Measurements from ENCODE around the gene GNAQ.
A peak's percentile ranks its signal among the peaks of the same experiment; 100 is the strongest.

Gene GNAQ

GRCh38 chr9:77946969-77947620 is 84.5 kb downstream of the GNAQ start:
- Histone ChIP-seq H3K9me3 (ENCODE audit: insufficient read depth, low read depth, low read length) (no peaks in the 10 kb centered on the region), H2AK5ac (ENCODE audit: low read length) (no peak overlapping the region), H3K18ac (ENCODE audit: low read length) (no peak overlapping the region), H3K4me1 (ENCODE audit: control insufficient read depth in 1 of 2, insufficient read depth in 2 of 2, low read length in 2 of 2) (peaks cover 9 to 20% of the 10 kb centered on the region in 2 experiments), H3K4me3 (ENCODE audit: low read depth, low read length) (no peak overlapping the region), H3K23ac (ENCODE audit: low read length) (no peak overlapping the region), H3K14ac (ENCODE audit: low read length) (no peak overlapping the region), H3K79me1 (ENCODE audit: low read length) (no peaks in the 10 kb centered on the region), H3K4ac (ENCODE audit: low read depth, low read length) (no peak overlapping the region), H3K27ac (ENCODE audit: low read depth, low read length) (no peak overlapping the region), H2BK120ac (ENCODE audit: insufficient read depth, low read length, poor library complexity) (no peak overlapping the region), H3K4me2 (ENCODE audit: low read length) (no peak overlapping the region), H3K36me3 (ENCODE audit: control insufficient read depth in 1 of 2, insufficient read depth in 2 of 2, low read length in 2 of 2) (no peaks in the 10 kb centered on the region), H4K12ac (ENCODE audit: low read depth, low read length) (no peak overlapping the region), H2BK5ac (ENCODE audit: low read depth, low read length, poor library complexity) (no peak overlapping the region), H3K9ac (ENCODE audit: low read length) (no peak overlapping the region), H2BK12ac (ENCODE audit: low read length) (no peak overlapping the region), H4K8ac (ENCODE audit: low read depth, low read length) (no peak overlapping the region), H3K27me3 (ENCODE audit: insufficient read depth, low read length) (no peaks in the 10 kb centered on the region), H2AFZ (ENCODE audit: insufficient read depth, low read length, poor library complexity) (no peak overlapping the region), H4K91ac (ENCODE audit: low read depth, low read length) (no peak overlapping the region), H3K79me2 (ENCODE audit: control insufficient read depth, insufficient read depth, low read length, poor library complexity) (no peaks in the 10 kb centered on the region)
- DNase-seq: no peak
- WGBS (ENCODE audit: extremely low coverage, insufficient coverage, insufficient read length): no CpG with 5 or more reads among the region's 5 CpGs

- Histone ChIP-seq H3K27me3 (ENCODE audit: insufficient read depth, low read length) (no peaks in the 10 kb centered on the region), H4K91ac (ENCODE audit: low read depth, low read length) (no peak overlapping the region), H2BK120ac (ENCODE audit: insufficient read depth, low read length, poor library complexity) (no peak overlapping the region), H3K27ac (ENCODE audit: low read depth, low read length) (no peak overlapping the region), H2AK5ac (ENCODE audit: low read length) (no peak overlapping the region), H3K79me1 (ENCODE audit: low read length) (no peaks in the 10 kb centered on the region), H3K4me2 (ENCODE audit: low read length) (no peak overlapping the region), H2BK5ac (ENCODE audit: low read depth, low read length, poor library complexity) (no peak overlapping the region), H3K36me3 (ENCODE audit: control insufficient read depth in 1 of 2, insufficient read depth in 2 of 2, low read length in 2 of 2) (no peaks in the 10 kb centered on the region), H4K8ac (ENCODE audit: low read depth, low read length) (no peak overlapping the region), H3K79me2 (ENCODE audit: control insufficient read depth, insufficient read depth, low read length, poor library complexity) (no peaks in the 10 kb centered on the region), H3K23ac (ENCODE audit: low read length) (no peak overlapping the region), H3K14ac (ENCODE audit: low read length) (no peak overlapping the region), H3K4ac (ENCODE audit: low read depth, low read length) (no peak overlapping the region), H3K4me1 (ENCODE audit: control insufficient read depth in 1 of 2, insufficient read depth in 2 of 2, low read length in 2 of 2) (peaks cover 9 to 16% of the 10 kb centered on the region in 2 experiments), H2AFZ (ENCODE audit: insufficient read depth, low read length, poor library complexity) (no peak overlapping the region), H3K18ac (ENCODE audit: low read length) (no peak overlapping the region), H3K9me3 (ENCODE audit: insufficient read depth, low read depth, low read length) (no peaks in the 10 kb centered on the region), H2BK12ac (ENCODE audit: low read length) (no peak overlapping the region), H4K12ac (ENCODE audit: low read depth, low read length) (no peak overlapping the region), H3K9ac (ENCODE audit: low read length) (no peak overlapping the region), H3K4me3 (ENCODE audit: low read depth, low read length) (no peak overlapping the region)
- no peak for DNase-seq
- no CpG with 5 or more reads among the region's 4 CpGs for WGBS (ENCODE audit: extremely low coverage, insufficient coverage, insufficient read length)
Observed at GRCh38 chr9:77946296-77946695, 85.3 kb downstream of the GNAQ start.

- Histone ChIP-seq H3K27ac (ENCODE audit: low read depth, low read length) (no peak overlapping the region), H3K4me1 (ENCODE audit: control insufficient read depth in 1 of 2, insufficient read depth in 2 of 2, low read length in 2 of 2) (peaks cover 9 to 16% of the 10 kb centered on the region in 2 experiments), H3K18ac (ENCODE audit: low read length) (no peak overlapping the region), H2BK12ac (ENCODE audit: low read length) (no peak overlapping the region), H3K4me2 (ENCODE audit: low read length) (no peak overlapping the region), H3K4me3 (ENCODE audit: low read depth, low read length) (no peak overlapping the region), H3K9ac (ENCODE audit: low read length) (no peak overlapping the region), H2BK120ac (ENCODE audit: insufficient read depth, low read length, poor library complexity) (no peak overlapping the region), H3K4ac (ENCODE audit: low read depth, low read length) (no peak overlapping the region), H3K79me1 (ENCODE audit: low read length) (no peaks in the 10 kb centered on the region), H4K12ac (ENCODE audit: low read depth, low read length) (no peak overlapping the region), H3K27me3 (ENCODE audit: insufficient read depth, low read length) (no peaks in the 10 kb centered on the region), H3K14ac (ENCODE audit: low read length) (no peak overlapping the region), H3K9me3 (ENCODE audit: insufficient read depth, low read depth, low read length) (no peaks in the 10 kb centered on the region), H2AFZ (ENCODE audit: insufficient read depth, low read length, poor library complexity) (no peak overlapping the region), H4K91ac (ENCODE audit: low read depth, low read length) (no peak overlapping the region), H2AK5ac (ENCODE audit: low read length) (no peak overlapping the region), H4K8ac (ENCODE audit: low read depth, low read length) (no peak overlapping the region), H3K36me3 (ENCODE audit: control insufficient read depth in 1 of 2, insufficient read depth in 2 of 2, low read length in 2 of 2) (no peaks in the 10 kb centered on the region), H3K79me2 (ENCODE audit: control insufficient read depth, insufficient read depth, low read length, poor library complexity) (no peaks in the 10 kb centered on the region), H3K23ac (ENCODE audit: low read length) (no peak overlapping the region), H2BK5ac (ENCODE audit: low read depth, low read length, poor library complexity) (no peak overlapping the region)
- no CpG with 5 or more reads among the region's 5 CpGs for WGBS (ENCODE audit: extremely low coverage, insufficient coverage, insufficient read length)
- DNase-seq: peak; percentile 50 to 88
Observed at GRCh38 chr9:77945798-77946197, 85.8 kb downstream of the GNAQ start.

GRCh38 chr9:77944556-77945243 is 86.9 kb downstream of the GNAQ start:
- Histone ChIP-seq H2BK12ac (ENCODE audit: low read length) (no peak overlapping the region), H3K36me3 (ENCODE audit: control insufficient read depth in 1 of 2, insufficient read depth in 2 of 2, low read length in 2 of 2) (no peaks in the 10 kb centered on the region), H3K4me2 (ENCODE audit: low read length) (no peak overlapping the region), H3K14ac (ENCODE audit: low read length) (no peak overlapping the region), H4K8ac (ENCODE audit: low read depth, low read length) (no peak overlapping the region), H3K18ac (ENCODE audit: low read length) (no peak overlapping the region), H3K79me1 (ENCODE audit: low read length) (no peaks in the 10 kb centered on the region), H3K27ac (ENCODE audit: low read depth, low read length) (peak overlapping the region; percentile 12), H3K4me1 (ENCODE audit: control insufficient read depth in 1 of 2, insufficient read depth in 2 of 2, low read length in 2 of 2) (peaks cover 9 to 14% of the 10 kb centered on the region in 2 experiments), H3K79me2 (ENCODE audit: control insufficient read depth, insufficient read depth, low read length, poor library complexity) (no peaks in the 10 kb centered on the region), H3K9me3 (ENCODE audit: insufficient read depth, low read depth, low read length) (no peaks in the 10 kb centered on the region), H3K9ac (ENCODE audit: low read length) (no peak overlapping the region), H2AFZ (ENCODE audit: insufficient read depth, low read length, poor library complexity) (no peak overlapping the region), H3K27me3 (ENCODE audit: insufficient read depth, low read length) (no peaks in the 10 kb centered on the region), H3K4ac (ENCODE audit: low read depth, low read length) (no peak overlapping the region), H3K4me3 (ENCODE audit: low read depth, low read length) (no peak overlapping the region), H2AK5ac (ENCODE audit: low read length) (no peak overlapping the region), H4K91ac (ENCODE audit: low read depth, low read length) (no peak overlapping the region), H3K23ac (ENCODE audit: low read length) (no peak overlapping the region), H2BK5ac (ENCODE audit: low read depth, low read length, poor library complexity) (no peak overlapping the region), H2BK120ac (ENCODE audit: insufficient read depth, low read length, poor library complexity) (no peak overlapping the region), H4K12ac (ENCODE audit: low read depth, low read length) (no peak overlapping the region)
- DNase-seq: peak in 1 of 2 donors; percentile 54
- WGBS (ENCODE audit: extremely low coverage, insufficient coverage, insufficient read length): no CpG with 5 or more reads among the region's 6 CpGs
